ENCODE measurements around the gene ATP6AP1. TPM values are rescaled to one million over a fixed set of nuclear protein-coding genes. Genes with fewer than 3 reads are reported as not detected.
A peak's percentile ranks its signal among the peaks of the same experiment; 100 is the strongest.

Gene ATP6AP1
- total and polyA plus RNA-seq, 9 of the 15 experiments (the other 6 are each of a cell fraction or from before 2014, with no cell fraction given), result 8.3 to 90.5 (median 52.9) TPM

DNA sequence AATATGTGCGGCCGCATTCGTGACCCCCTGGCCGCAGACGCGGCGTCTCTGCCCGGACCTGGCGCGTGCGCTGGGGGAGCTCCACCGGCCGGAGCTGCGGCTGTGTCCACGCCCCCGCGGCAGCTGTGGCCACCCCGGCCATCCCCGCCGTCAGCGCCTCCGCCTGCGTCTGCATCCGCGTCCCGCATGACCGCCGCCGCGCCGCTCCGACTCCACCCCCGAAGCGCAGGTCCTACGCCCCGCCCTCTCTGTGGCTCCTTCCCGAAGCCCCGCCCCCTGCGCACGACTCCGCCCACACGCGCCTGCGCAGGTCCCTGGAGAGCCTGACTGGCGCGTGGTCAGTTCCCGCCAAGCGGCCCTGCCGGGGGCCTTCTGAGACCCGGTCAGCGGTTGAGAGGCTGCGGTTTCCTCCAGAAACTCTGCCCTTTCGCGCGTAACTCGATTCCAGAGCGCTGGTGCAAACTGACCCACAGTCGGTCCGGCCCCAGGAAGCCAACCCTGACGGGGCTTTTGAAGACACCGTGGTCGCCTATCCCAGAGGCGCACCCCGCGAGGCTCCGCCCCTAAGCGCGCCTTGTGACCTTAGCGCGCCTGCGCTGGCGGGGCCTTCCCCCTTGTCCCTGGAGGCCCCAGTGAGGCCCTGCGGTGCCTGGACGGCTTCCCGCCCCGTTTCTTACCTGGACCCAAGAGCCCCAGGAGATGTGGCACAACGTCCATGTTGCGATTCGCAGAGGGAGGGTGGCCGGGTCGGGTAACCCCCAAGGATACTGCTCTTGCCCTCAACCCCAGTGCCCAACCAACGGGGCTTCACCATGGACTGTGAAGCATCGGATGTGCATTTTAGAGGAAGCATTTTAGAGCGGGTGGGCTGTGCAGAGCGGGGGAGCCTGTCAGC lies 50.5 kb downstream of the ATP6AP1 start, which contains the start of gene LAGE3 (continued):
- TF ChIP-seq, protein P1, sequence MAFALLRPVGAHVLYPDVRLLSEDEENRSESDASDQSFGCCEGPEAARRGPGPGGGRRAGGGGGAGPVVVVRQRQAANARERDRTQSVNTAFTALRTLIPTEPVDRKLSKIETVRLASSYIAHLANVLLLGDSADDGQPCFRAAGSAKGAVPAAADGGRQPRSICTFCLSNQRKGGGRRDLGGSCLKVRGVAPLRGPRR (CRISPR knock-in tag; IDR thresholded peaks at IDR 0.05), result no peak
- TF ChIP-seq ZNF77 (CRISPR knock-in tag; IDR thresholded peaks at IDR 0.05), result no peak
- TF ChIP-seq ZNF707 (CRISPR knock-in tag; conservative IDR thresholded peaks at IDR 0.05), result no peak
- TF ChIP-seq ZKSCAN3 (CRISPR knock-in tag; IDR thresholded peaks at IDR 0.05), result no peak
- no peak for TF ChIP-seq ZNF431 (CRISPR knock-in tag; IDR thresholded peaks at IDR 0.05)
- no peak for TF ChIP-seq ZNF12 (CRISPR knock-in tag; IDR thresholded peaks at IDR 0.05)
- TF ChIP-seq TOE1 (IDR thresholded peaks at IDR 0.05; ENCODE audit: borderline replicate concordance), result peak; percentile 58; the same call in 1 of the 2 replicates
- TF ChIP-seq TOE1 (CRISPR knock-in tag; IDR thresholded peaks at IDR 0.05; ENCODE audit: borderline replicate concordance, low read depth), result no peak
- no peak for TF ChIP-seq TAF7 (tag; IDR thresholded peaks at IDR 0.05)
- TF ChIP-seq, protein P2, sequence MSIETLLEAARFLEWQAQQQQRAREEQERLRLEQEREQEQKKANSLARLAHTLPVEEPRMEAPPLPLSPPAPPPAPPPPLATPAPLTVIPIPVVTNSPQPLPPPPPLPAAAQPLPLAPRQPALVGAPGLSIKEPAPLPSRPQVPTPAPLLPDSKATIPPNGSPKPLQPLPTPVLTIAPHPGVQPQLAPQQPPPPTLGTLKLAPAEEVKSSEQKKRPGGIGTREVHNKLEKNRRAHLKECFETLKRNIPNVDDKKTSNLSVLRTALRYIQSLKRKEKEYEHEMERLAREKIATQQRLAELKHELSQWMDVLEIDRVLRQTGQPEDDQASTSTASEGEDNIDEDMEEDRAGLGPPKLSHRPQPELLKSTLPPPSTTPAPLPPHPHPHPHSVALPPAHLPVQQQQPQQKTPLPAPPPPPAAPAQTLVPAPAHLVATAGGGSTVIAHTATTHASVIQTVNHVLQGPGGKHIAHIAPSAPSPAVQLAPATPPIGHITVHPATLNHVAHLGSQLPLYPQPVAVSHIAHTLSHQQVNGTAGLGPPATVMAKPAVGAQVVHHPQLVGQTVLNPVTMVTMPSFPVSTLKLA (conservative IDR thresholded peaks at IDR 0.05), result peak; percentile 97 to 98
- TF ChIP-seq, protein P3, sequence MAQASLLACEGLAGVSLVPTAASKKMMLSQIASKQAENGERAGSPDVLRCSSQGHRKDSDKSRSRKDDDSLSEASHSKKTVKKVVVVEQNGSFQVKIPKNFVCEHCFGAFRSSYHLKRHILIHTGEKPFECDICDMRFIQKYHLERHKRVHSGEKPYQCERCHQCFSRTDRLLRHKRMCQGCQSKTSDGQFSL (CRISPR knock-in tag; IDR thresholded peaks at IDR 0.05), result no peak
- TF ChIP-seq, protein P3 (tag; IDR thresholded peaks at IDR 0.05), result no peak
- TF ChIP-seq, protein P4, sequence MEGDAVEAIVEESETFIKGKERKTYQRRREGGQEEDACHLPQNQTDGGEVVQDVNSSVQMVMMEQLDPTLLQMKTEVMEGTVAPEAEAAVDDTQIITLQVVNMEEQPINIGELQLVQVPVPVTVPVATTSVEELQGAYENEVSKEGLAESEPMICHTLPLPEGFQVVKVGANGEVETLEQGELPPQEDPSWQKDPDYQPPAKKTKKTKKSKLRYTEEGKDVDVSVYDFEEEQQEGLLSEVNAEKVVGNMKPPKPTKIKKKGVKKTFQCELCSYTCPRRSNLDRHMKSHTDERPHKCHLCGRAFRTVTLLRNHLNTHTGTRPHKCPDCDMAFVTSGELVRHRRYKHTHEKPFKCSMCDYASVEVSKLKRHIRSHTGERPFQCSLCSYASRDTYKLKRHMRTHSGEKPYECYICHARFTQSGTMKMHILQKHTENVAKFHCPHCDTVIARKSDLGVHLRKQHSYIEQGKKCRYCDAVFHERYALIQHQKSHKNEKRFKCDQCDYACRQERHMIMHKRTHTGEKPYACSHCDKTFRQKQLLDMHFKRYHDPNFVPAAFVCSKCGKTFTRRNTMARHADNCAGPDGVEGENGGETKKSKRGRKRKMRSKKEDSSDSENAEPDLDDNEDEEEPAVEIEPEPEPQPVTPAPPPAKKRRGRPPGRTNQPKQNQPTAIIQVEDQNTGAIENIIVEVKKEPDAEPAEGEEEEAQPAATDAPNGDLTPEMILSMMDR (IDR thresholded peaks at IDR 0.05 in 2 of 3, conservative IDR thresholded peaks at IDR 0.05 in 1 of 3; ENCODE audit: insufficient read depth in 2 of 3, low read depth in 1 of 3, low read length in 3 of 3), result no peak; a peak in 1 of 6 replicates
- TF ChIP-seq, protein P5, sequence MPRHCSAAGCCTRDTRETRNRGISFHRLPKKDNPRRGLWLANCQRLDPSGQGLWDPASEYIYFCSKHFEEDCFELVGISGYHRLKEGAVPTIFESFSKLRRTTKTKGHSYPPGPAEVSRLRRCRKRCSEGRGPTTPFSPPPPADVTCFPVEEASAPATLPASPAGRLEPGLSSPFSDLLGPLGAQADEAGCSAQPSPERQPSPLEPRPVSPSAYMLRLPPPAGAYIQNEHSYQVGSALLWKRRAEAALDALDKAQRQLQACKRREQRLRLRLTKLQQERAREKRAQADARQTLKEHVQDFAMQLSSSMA (CRISPR knock-in tag; IDR thresholded peaks at IDR 0.05), result no peak; the same call in 1 of the 2 replicates
- no peak for TF ChIP-seq SIN3B (IDR thresholded peaks at IDR 0.05; ENCODE audit: low read depth)
- no peak for TF ChIP-seq NFE2L1 (tag; IDR thresholded peaks at IDR 0.05; ENCODE audit: borderline replicate concordance, low read depth)
- TF ChIP-seq, protein P6, sequence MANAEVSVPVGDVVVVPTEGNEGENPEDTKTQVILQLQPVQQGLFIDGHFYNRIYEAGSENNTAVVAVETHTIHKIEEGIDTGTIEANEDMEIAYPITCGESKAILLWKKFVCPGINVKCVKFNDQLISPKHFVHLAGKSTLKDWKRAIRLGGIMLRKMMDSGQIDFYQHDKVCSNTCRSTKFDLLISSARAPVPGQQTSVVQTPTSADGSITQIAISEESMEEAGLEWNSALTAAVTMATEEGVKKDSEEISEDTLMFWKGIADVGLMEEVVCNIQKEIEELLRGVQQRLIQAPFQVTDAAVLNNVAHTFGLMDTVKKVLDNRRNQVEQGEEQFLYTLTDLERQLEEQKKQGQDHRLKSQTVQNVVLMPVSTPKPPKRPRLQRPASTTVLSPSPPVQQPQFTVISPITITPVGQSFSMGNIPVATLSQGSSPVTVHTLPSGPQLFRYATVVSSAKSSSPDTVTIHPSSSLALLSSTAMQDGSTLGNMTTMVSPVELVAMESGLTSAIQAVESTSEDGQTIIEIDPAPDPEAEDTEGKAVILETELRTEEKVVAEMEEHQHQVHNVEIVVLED (CRISPR knock-in tag; IDR thresholded peaks at IDR 0.05), result peak; percentile 79
- no peak for TF ChIP-seq ZEB2 (IDR thresholded peaks at IDR 0.05)
- TF ChIP-seq SPI1 (IDR thresholded peaks at IDR 0.05; ENCODE audit: borderline replicate concordance, low read depth, low read length), result no peak
- peak; percentile 51 for TF ChIP-seq NCOR1 (IDR thresholded peaks at IDR 0.05)
- TF ChIP-seq MED1 (CRISPR knock-in tag; IDR thresholded peaks at IDR 0.05; ENCODE audit: borderline replicate concordance), result no peak

Measured in K562 (cell line).